Left lung (tissue), 10 donors: ENCODE results near the gene AR. TPM values are rescaled to one million over a fixed set of nuclear protein-coding genes. Genes with fewer than 3 reads are reported as not detected.

Experiments
- ATAC-seq: fragments of 200-7000 bp; cut with Tn5 transposase; one replicate; pipeline ENCODE4 v1.9.1; 2020; ENCODE audit warnings: moderate library complexity
- DNase-seq, 4 donors: peaks; one replicate each; pipeline ENCODE4 v3.0.0-alpha.2; 2013 to 2020
- H3K27ac ChIP-seq, 2 donors: fragments of 200-600 bp; sonication (generic) in 1 of 2; one replicate each; pipeline versions ENCODE4 v1.5.0 to v1.8.0; 2020 to 2021
- H3K27me3 ChIP-seq, 2 donors: fragments of 200-600 bp; sonication (generic) in 1 of 2; one replicate each; pipeline versions ENCODE4 v1.5.0 to v1.8.0; 2020 to 2021
- H3K36me3 ChIP-seq, 2 donors: fragments of 200-600 bp; sonication (generic) in 1 of 2; one replicate each; pipeline versions ENCODE4 v1.5.0 to v1.8.0; 2020 to 2021
- H3K4me1 ChIP-seq, 2 donors: fragments of 200-600 bp; one replicate each; pipeline ENCODE4 v1.8.0; 2021
- H3K4me3 ChIP-seq, 2 donors: fragments of 200-600 bp; sonication (generic) in 1 of 2; one replicate each; pipeline versions ENCODE4 v1.5.0 to v1.8.0; 2020 to 2021; ENCODE audit warnings: mild to moderate bottlenecking in 1 of 2
- H3K9me3 ChIP-seq, 2 donors: fragments of 200-600 bp; sonication (generic) in 1 of 2; one replicate each; pipeline versions ENCODE4 v1.5.0 to v1.8.0; 2020 to 2021
- CTCF ChIP-seq, 2 donors: fragments of 200-600 bp; sonication (generic) in 1 of 2; IDR thresholded peaks; one replicate each; pipeline versions ENCODE4 v1.5.0 to v1.8.0; 2021; ENCODE audit warnings: antibody characterized with exemption in 2 of 2
- intact Hi-C, 2 donors: fragments of 100-400 bp; cut with DNase I; formaldehyde crosslinking; loops; one replicate each; pipeline versions ENCODE4 v1.11.2 to v1.14.2; 2022
- polyA plus RNA-seq, 6 donors: library from polyadenylated mRNA; unstranded; fragments of 120-200 nt; gene quantifications; one replicate each; pipeline ENCODE4 v1.2.1, GENCODE V29; 2013; ENCODE audit not compliant: insufficient read length in 6 of 6
- total RNA-seq, 2 donors: library from RNA; stranded (reverse); fragmentation: NEBNext Ultra II Directional; extraction: Animal tissue kit (Norgen Biotek cat#: 25700); gene quantifications; one replicate each; pipeline ENCODE4 v1.2.1, GENCODE V29; 2021
- donor health status: DM: no; HTN: yes; CAD: no.
- donor health status: DM: no; HTN: no; CAD: no.

Gene AR
- total and polyA plus RNA-seq, 8 donors, result 3.9 to 11.2 (median 10.0) TPM

GRCh38 chrX:67714004-67714403 is 170.2 kb downstream of the AR start:
- H3K27me3 ChIP-seq, result no peaks in the 10 kb centered on the region
- H3K4me1 ChIP-seq, result no peaks in the 10 kb centered on the region
- no peak overlapping the region for H3K27ac ChIP-seq
- no peaks in the 10 kb centered on the region for H3K36me3 ChIP-seq
- intact Hi-C loops, result no loop called here
- DNase-seq (no peak), ATAC-seq (no peak)
- no peak for TF ChIP-seq CTCF (IDR thresholded peaks at IDR 0.05)
- no peak overlapping the region for H3K4me3 ChIP-seq
- H3K9me3 ChIP-seq, result no peaks in the 10 kb centered on the region

- no peak for TF ChIP-seq CTCF (IDR thresholded peaks at IDR 0.05)
- H3K4me1 ChIP-seq, result peaks cover 0 to 6% of the 10 kb centered on the region in 2 donors
- no peak overlapping the region for H3K4me3 ChIP-seq
- ATAC-seq, result no peak
- no peak for DNase-seq
- intact Hi-C loops, result no loop called here
- no peaks in the 10 kb centered on the region for H3K9me3 ChIP-seq
- H3K27ac ChIP-seq, result no peak overlapping the region
- H3K36me3 ChIP-seq, result no peaks in the 10 kb centered on the region
- no peaks in the 10 kb centered on the region for H3K27me3 ChIP-seq
Measured at GRCh38 chrX:67717571-67717970, 173.8 kb downstream of the AR start.

- no peaks in the 10 kb centered on the region for H3K9me3 ChIP-seq
- no peak for ATAC-seq
- DNase-seq, result no peak
- H3K4me1 ChIP-seq, result peaks cover 0 to 6% of the 10 kb centered on the region in 2 donors
- TF ChIP-seq CTCF (IDR thresholded peaks at IDR 0.05), result no peak
- no peak overlapping the region for H3K4me3 ChIP-seq
- no peak overlapping the region for H3K27ac ChIP-seq
- H3K27me3 ChIP-seq, result no peaks in the 10 kb centered on the region
- intact Hi-C loops, result no loop called here
- H3K36me3 ChIP-seq, result no peaks in the 10 kb centered on the region
Measured at GRCh38 chrX:67718926-67719325, 175.1 kb downstream of the AR start.

GRCh38 chrX:67720344-67720743 is 176.5 kb downstream of the AR start:
- H3K27me3 ChIP-seq, result no peaks in the 10 kb centered on the region
- intact Hi-C loops, result no loop called here
- no peak for ATAC-seq
- peaks cover 0 to 6% of the 10 kb centered on the region in 2 donors for H3K4me1 ChIP-seq
- H3K36me3 ChIP-seq, result no peaks in the 10 kb centered on the region
- no peak for TF ChIP-seq CTCF (IDR thresholded peaks at IDR 0.05)
- no peaks in the 10 kb centered on the region for H3K9me3 ChIP-seq
- no peak for DNase-seq
- no peak overlapping the region for H3K4me3 ChIP-seq
- H3K27ac ChIP-seq, result no peak overlapping the region

GRCh38 chrX:67721321-67721720 is 177.5 kb downstream of the AR start:
- intact Hi-C loops, result no loop called here
- no peak for TF ChIP-seq CTCF (IDR thresholded peaks at IDR 0.05)
- Histone ChIP-seq H3K27me3 (no peaks in the 10 kb centered on the region), H3K9me3 (no peaks in the 10 kb centered on the region), H3K4me3 (no peak overlapping the region), H3K4me1 (peaks cover 0 to 6% of the 10 kb centered on the region in 2 donors), H3K36me3 (no peaks in the 10 kb centered on the region), H3K27ac (no peak overlapping the region)
- DNase-seq, result no peak
- no peak for ATAC-seq
